ENCODE data around the gene TBC1D7.

DNA sequence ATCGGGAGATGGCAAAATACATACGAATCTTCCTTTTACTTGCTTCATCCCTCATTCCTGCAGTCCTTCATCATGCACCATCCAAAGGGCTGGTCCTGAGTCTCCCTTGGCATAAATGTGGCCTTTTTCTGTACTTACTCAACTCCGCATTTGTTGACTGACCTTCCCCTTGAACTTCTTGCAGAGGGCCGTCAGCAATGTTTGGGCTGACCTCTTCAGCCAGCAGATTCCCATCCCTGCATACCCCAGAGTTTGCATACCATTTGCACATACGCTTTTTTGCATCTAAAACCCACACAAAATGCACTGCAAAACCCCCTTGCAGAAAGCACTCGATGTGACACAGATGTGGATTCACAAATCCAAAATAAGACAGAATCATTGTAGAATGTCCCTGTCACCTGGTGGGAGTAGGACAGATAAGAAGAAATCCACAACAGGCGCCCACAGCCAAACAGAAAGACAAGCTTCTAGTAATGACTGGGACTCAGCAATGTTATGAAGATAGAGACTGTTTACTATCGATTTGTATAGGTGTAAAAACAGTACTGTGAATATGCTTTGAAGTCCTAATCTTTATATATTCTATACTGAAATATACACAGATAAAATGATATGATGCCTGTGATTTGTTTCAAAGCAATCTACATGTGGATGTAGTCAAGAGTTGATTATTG, 45.8 kb downstream of the TBC1D7 start:
- TF ChIP-seq, protein P1, sequence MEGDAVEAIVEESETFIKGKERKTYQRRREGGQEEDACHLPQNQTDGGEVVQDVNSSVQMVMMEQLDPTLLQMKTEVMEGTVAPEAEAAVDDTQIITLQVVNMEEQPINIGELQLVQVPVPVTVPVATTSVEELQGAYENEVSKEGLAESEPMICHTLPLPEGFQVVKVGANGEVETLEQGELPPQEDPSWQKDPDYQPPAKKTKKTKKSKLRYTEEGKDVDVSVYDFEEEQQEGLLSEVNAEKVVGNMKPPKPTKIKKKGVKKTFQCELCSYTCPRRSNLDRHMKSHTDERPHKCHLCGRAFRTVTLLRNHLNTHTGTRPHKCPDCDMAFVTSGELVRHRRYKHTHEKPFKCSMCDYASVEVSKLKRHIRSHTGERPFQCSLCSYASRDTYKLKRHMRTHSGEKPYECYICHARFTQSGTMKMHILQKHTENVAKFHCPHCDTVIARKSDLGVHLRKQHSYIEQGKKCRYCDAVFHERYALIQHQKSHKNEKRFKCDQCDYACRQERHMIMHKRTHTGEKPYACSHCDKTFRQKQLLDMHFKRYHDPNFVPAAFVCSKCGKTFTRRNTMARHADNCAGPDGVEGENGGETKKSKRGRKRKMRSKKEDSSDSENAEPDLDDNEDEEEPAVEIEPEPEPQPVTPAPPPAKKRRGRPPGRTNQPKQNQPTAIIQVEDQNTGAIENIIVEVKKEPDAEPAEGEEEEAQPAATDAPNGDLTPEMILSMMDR (IDR thresholded peaks at IDR 0.05; ENCODE audit: insufficient read depth, low read depth, low read length) = no peak
- TF ChIP-seq EZH2 (IDR thresholded peaks at IDR 0.05; ENCODE audit: insufficient read depth, low read length) = no peak
